Suprapubic skin (tissue), 4 donors: ENCODE measurements around the gene VPS36.

Source experiments
- EP300 ChIP-seq: sonication (generic); formaldehyde crosslinking; IDR thresholded peaks from one replicate; pipeline ENCODE4 v1.6.1; 2017; ENCODE audit warnings: antibody characterized with exemption
- POLR2A ChIP-seq, 2 donors: fragments of 450-650 bp; IDR thresholded peaks; one replicate each; pipeline ENCODE4 v1.6.1; 2017; ENCODE audit warnings: antibody characterized with exemption in 2 of 2, mild to moderate bottlenecking in 2 of 2, moderate library complexity in 2 of 2
- POLR2AphosphoS5 ChIP-seq, 3 donors: sonication (generic); formaldehyde crosslinking; IDR thresholded peaks; one replicate each; pipeline ENCODE4 v1.6.1; 2017; ENCODE audit warnings: antibody characterized with exemption in 3 of 3
- TF ChIP-seq, protein P1 (sequence below), 2 donors: fragments of 200-600 bp in 1 of 2; fragments of 450-650 bp in 1 of 2; sonication (generic) in 1 of 2; IDR thresholded peaks; one replicate each; pipeline ENCODE4 v1.5.1; 2016 to 2019; ENCODE audit warnings: antibody characterized with exemption in 2 of 2, mild to moderate bottlenecking in 1 of 2, moderate library complexity in 1 of 2

DNA sequence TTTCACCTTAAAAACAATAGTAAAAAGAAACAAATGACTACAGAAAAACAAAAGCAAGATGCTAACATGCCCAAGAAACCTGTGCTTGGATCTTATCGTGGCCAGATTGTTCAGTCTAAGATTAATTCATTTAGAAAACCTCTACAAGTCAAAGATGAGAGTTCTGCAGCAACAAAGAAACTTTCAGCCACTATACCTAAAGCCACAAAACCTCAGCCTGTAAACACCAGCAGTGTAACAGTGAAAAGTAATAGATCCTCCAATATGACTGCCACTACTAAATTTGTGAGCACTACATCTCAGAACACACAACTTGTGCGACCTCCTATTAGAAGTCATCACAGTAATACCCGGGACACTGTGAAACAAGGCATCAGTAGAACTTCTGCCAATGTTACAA is 10.8 kb upstream of the VPS36 start:
- TF ChIP-seq, protein P1, sequence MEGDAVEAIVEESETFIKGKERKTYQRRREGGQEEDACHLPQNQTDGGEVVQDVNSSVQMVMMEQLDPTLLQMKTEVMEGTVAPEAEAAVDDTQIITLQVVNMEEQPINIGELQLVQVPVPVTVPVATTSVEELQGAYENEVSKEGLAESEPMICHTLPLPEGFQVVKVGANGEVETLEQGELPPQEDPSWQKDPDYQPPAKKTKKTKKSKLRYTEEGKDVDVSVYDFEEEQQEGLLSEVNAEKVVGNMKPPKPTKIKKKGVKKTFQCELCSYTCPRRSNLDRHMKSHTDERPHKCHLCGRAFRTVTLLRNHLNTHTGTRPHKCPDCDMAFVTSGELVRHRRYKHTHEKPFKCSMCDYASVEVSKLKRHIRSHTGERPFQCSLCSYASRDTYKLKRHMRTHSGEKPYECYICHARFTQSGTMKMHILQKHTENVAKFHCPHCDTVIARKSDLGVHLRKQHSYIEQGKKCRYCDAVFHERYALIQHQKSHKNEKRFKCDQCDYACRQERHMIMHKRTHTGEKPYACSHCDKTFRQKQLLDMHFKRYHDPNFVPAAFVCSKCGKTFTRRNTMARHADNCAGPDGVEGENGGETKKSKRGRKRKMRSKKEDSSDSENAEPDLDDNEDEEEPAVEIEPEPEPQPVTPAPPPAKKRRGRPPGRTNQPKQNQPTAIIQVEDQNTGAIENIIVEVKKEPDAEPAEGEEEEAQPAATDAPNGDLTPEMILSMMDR (IDR thresholded peaks at IDR 0.05) = no peak
- no peak for TF ChIP-seq POLR2A (IDR thresholded peaks at IDR 0.05)
- no peak for TF ChIP-seq POLR2AphosphoS5 (IDR thresholded peaks at IDR 0.05)
- no peak for TF ChIP-seq EP300
